ENCODE measurements around the gene ACTG2.
"Not testable (repeated sequence)": the region's sequence is repeated elsewhere in the genome, so short reads cannot be mapped to it uniquely, and the experiment has no call there.

The ACTG2 gene

DNA sequence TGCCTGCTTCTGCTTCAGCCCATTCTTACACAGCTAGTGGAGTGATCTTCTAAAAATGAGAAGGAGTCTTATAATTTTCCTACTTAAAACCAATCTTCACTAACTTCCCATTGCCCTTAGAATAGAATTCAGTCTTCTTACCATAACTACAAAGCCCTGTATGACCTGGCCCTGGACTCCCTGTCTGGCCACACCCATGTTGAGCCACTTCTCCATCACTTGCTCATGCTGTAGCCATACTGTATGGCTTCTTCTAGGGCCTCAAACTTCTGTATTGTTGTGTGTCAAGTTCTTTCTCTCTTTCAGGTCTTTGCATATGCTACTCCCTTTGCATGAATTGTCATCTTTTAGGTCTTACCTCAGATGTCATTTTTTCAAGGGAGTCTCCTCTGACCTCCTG, 45.1 kb downstream of the ACTG2 start:
- no peak for DNase-seq

DNA sequence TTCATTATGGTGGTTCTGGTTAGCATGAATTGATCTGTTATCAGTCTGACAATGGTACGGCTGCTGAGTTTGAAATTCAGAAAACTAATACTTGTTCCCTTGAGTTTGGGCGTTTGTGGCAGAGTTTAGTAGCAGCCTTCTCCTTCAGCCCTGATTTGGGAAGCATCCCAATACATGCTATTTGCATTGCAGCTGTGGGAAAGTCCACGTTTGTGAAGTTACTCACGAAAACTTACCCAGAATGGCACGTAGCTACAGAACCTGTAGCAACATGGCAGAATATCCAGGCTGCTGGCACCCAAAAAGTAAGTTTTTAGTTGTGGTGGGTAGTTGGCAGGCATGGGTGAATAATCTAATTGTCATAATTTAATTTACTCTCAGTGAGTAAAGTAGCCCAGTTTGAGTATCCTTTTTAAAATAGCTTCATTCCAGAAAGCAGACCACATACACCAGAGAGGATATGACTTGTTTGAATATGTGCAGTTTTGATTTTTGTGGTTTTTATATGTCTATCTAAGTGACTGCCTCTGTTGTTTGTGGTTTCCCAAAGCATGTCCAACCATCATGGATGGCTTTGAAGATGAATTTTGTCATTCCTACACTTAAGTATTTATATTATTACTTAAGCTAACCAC, 46.0 kb downstream of the ACTG2 start:
- DNase-seq = no peak

DNA sequence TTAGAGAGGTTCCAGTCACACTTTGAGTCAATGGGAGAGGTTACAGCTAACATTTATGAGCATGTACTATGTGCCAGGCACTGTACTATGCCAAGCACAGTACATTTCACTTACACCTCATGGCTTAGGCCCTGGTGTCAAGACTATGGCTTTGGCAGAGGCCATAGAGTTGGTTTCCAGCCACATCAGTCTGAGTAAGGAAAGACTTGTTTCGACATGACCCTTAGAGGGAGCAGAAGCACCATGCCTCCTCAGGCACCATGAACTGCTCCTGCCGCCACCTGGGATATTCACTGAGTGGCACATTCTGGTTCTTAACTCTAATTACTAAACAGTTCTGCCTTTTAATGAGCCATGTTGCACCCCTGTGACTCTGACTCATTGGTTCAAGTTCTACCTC, 46.6 kb downstream of the ACTG2 start:
- no peak for DNase-seq

DNA sequence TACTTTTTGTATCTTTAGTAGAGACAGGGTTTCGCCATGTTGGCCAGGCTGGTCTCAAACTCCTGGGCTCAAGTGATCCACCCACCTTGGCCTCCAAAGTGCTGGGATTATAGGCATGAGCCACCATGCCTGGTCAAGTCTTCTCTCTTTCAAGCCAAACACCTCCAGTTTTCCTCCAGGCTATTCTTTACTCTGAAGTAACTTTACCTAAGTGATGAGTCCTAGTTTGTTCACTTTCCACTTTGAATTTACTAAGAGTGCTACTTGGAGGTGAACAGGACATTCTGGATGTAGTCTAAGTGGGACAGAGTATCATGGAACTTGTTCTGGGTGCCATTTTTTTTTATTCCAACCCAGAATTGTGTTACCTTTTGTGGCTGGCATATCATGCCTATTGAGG, 47.3 kb downstream of the ACTG2 start:
- DNase-seq = not testable (repeated sequence)

DNA sequence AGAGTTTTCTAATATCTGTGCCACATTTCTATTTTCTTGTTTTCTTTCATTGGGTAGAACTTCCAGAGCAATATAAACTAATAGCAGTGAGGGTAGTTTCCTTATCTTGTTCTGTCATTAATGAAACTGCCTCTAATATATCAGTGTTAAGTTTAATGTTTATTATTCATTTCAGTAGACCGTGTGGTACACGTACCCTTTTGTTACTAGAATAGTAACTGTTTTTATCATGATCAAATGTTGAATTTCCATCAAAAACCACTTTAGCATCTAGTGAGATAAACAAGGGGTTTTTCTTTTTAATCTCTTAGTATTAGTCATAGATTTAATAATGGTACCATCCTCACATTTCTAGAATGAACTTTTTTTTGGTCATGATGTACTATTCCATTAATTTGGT, 49.9 kb downstream of the ACTG2 start:
- DNase-seq = no peak

DNA sequence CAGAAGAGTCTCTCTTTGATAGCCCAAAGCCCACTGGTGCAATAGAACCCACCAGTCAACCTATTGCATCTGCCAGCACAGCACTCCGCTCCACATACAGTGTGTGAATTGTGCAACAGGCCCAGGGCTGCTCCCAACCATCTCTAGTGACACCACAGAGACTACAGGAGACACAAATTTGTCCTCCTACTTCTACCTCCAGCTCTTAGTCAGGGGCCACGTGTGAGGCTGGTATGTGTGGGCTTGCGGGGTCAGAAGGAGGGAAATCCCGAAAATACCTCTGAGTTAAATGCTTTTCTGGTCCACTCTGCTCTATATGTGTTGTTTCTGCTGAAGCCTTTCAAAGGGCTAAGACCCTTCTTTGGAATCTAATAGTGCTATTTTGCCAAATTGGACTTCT, 51.9 kb downstream of the ACTG2 start:
- DNase-seq = no peak

DNA sequence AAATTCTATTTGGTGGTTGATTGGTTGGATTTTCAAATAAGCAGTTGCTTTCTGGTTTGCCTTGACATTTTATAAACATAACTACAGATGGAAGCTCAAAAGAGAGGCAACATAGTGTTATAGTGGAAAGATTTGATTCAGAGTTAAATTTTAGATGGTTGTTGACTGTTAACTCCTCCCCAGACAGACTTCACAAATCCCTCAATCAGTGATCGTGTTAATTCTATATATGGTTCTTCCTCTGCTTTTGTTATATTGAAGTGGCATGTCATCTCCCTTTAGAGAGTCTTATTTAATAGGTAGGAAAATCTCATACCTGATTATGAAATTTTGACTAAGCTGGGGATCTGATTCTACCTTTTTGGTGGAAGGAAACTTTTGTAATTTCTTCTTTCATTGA, 53.4 kb downstream of the ACTG2 start:
- no peak for DNase-seq

DNA sequence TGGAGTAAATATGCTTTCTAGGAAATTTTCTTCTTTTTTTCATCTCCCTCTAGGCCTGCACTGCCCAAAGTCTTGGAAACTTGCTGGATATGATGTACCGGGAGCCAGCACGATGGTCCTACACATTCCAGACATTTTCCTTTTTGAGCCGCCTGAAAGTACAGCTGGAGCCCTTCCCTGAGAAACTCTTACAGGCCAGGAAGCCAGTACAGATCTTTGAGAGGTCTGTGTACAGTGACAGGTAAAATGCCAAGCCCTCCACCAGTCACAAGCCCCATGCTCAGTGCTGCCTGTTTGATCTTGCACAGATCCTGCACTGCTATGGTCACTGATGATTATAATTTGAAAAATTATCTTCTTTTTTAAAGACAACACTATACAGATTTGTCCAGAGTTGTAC, 53.9 kb downstream of the ACTG2 start:
- DNase-seq = no peak

DNA sequence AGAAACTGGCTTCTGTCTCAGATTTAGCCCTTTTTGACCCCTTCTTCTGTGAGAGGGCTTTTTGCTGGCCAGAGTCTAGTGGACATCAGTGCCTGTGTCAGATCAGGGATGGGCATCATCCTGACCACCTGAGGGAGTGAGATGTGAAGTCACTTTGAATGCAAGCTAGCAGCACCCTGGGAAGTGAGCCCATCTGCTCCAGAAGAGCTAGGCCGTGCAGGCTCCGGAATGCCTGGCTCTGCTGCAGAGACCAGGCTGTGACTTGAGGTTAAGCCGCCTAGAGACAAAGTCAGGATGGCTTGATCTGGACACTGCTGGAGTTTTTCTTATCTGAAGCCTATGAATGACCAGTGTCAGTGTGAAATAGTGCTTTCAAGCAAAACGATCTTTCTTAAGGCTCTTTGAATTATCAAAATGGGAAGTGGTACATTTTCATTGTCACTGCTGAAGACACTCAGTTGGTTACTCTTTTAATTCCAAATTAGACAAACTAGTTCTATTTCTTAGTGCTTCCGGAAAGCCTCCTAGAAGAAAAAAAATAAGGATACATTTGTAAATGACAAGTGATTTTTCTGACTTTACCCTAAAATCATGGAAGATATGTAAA, 54.7 kb downstream of the ACTG2 start:
- DNase-seq = no peak

DNA sequence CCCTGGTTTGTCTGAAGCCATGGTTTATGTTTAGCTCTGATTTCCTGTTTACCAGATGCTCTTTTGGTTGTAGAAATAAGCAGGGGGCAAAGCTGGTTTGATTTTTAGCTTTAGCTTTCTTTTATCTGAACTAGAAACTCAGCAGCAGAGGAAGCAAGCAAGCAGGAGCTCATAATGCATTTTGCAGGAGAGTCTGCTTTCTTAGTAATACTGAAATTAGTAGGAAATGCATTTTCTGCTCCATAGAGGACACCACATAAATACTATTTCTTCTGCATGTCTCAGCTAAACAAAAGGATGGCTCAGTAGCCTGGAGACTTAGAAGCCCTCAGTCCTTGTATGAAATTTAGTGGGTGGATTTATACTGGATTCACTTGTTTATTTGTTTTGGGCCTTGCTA, 57.0 kb downstream of the ACTG2 start:
- DNase-seq = no peak

DNA sequence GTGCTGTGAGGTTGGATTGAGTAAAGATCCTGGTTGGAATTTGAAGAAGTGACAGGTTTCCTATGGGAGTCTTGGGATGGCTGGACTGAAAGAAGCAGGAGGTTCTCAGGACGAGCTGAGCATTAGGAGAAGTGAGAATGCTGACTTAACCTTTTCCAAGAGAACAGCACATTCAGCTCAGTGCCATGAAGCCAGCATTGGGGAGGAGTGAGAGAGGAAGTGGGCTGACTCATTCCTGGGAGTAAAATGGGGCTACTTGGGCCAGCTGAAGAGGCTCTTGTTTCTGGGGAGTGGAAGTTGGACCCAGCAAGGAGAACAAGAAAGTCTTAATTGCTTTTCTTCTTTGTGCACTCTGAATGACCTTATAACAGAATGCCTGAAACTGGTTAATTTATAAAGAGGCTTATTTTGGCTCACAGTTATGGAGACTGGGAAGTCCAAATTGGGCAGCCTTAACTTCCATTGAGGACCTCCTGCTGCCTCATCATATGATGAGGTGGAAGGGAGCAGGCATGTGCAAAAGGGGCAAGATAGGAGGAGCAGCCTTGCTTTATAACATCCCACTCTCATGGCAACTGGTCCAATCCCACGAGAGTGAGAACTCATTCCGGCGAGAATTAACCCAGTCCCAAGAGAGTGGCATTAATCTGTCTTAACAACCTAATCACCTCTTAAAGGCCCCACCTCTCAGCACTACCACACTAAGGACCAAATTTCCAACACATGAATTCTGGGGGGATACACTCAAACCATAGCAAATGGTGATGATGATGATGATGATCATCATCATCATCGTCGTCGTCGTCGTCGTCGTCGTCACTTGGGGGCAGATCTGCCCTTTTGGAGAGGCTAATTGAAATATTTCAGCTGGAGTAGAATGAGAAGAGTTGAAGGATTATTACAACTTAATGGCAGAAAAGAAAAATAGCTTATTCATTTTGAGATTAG, 60.0 kb downstream of the ACTG2 start:
- no peak for DNase-seq

DNA sequence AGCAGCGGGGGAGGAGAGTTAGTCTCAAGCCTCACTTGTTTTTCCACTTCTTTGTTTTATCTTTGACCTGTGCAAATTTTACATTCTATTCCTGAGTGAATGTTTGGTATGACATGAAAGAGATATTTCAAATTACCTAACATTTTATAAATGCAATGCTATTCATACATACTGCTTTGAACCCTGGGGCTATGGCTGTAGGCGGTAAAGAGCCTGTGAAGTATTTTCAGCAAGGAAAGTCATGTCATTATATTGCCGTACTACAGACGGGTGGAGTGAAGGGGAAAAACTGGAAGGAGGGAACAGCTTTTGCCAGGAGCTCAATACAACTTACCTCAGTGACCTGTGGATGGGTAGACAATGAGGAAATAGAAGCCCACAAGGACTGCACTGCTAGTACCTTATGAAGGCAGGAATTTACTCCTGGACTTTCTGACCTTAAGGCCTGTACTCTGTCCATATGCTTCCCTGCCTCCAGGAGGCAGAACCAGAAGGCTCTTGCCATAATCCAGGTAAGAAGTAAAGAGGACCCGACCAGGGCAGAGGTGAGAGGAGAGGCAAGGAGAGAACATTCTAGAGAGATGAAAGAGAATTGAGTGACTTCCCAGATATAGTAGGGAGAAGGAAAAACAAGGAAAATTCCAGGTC, 63.5 kb downstream of the ACTG2 start:
- no peak for DNase-seq

DNA sequence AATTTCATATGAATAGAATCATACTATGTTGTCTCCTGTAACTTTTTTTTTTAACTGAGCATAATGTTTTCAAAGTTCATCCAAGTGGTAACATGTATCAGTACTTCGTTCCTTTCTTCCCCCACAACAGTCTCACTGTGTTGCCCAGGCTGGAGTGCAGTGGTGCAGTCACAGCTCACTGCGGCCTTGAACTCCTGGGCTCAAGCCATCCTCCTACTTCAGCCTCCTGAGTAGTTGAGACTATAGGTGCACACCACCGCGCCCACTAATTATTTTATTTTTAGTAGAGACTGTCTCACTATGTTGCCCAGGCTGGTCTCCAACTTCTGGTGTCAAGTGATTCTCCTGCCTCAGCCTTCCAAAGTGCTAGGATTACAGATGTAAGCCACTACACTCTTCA, 68.5 kb downstream of the ACTG2 start:
- no peak for DNase-seq

DNA sequence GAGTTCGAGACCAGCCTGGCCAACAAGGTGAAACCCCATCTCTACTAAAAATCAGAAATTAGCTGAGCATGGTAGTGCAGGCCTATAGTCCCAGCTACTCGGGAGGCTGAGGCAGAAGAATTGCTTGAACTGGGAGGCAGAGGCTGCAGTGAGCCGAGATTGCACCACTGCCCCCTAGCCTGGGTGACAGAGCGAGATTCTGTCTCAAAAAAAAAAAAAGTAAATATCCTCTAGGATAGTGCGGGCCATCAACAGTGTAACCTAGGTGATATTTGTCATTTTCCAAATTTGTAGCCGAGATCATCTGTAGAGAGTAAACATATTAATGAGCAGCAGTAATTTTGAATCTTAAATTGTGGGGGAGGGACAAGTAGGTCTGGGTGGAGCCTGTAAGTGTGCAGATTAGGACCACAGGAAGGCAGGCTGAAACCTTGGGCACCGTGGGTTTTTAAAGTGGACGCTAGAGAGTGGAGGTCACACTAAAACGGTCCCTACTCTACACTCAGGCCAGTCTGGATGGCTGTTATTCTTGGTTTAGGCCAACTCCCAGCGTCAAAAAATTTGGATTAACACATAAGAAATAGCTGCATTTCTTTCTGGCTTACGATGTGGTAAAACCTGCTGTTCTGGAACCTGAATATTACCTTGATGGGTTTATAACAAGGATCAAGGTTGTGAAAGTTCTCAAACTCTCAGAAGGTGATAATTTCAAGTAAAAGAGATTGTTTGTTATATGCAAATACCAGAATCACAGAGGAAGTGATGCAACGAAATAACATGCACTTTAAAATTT, 69.2 kb downstream of the ACTG2 start:
- DNase-seq = no peak

DNA sequence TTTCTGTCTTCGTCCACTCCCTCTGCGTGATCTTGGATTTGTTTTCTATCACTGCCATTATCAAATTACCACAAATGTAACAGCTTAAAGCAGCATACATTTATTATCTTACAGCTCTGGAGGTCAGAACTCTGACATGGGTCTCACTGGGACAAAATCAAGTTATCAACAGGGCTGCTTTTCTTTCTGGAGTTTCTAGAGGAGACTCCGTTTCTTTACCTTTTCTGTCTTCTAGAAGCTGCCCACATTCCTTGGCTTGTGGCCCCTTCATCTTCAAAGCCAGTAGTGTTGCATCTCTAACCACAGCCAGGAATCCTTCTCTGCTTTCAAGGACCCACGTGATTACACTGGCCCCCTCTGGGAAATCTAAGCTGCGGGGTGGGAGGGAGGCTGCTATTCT, 70.0 kb downstream of the ACTG2 start:
- DNase-seq = no peak

DNA sequence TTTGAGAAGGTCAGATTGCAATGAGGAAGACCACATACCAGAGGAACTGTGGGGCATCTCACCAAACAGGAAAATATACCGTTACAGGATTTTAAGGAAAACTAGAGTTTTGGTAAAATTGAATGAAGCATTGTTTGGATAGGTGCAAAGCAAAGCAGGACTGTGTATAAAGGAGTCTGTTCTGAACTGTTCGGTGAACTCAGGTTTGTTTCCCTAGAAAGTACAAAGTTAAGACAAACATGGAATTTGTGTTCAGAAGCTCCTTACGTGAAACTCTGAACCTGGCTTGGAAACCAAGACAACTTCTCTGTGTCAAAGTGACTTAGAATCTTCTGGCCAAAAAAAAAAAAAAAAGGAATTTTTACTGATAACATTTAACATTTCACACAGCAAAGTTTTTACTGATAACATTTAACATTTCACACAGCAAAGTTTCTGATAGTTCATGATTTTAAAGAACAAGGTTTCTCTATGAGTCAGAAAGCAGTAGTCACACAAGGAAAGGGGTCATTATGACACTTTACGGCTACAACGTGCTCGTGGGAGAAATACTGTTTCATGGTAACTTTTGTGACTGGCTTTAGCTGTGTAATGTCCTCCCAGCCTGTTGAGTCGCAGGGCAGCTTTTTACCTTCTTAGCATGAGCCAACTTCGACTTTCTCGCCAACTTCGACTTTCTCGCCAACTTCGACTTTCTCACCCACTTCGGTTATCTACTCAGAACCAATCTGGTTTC, 70.7 kb downstream of the ACTG2 start:
- no peak for DNase-seq

DNA sequence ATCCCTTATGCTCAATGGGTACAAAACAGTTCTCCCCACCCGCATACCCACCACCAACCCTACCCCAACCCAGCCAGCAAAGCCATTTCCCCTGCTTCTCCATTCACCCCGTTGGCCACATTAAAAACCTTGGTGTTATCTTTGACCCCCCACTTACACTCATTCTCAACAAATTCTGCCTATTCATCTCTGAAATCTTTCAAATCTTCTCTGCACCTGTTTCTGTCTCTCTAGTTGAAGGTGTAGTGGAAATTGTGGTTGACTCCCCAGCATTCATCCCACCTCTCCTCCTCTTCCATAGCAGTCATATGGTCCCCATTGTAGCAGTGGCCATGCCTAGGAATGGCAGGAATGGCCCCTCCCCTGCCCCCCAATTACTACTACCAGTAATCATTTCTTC, 71.4 kb downstream of the ACTG2 start:
- no peak for DNase-seq

DNA sequence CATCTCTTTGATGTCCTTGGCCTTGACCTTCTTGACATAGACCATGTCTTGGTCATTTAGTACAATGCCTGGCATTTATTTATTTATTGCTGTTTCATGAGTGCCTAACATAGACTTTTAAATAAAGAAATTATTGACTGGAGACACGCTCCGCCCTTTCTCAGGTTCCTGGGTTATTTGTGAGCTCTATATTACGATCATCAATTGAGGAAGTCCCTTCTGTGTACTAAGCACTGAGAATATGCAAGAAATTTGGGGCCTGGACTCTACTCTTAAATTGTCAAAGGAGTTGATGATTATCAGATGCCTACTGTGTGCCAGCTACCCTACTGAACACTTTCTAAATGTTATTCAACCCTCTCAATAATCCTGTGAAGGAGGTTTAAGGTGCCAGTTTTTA, 72.2 kb downstream of the ACTG2 start:
- DNase-seq = no peak

DNA sequence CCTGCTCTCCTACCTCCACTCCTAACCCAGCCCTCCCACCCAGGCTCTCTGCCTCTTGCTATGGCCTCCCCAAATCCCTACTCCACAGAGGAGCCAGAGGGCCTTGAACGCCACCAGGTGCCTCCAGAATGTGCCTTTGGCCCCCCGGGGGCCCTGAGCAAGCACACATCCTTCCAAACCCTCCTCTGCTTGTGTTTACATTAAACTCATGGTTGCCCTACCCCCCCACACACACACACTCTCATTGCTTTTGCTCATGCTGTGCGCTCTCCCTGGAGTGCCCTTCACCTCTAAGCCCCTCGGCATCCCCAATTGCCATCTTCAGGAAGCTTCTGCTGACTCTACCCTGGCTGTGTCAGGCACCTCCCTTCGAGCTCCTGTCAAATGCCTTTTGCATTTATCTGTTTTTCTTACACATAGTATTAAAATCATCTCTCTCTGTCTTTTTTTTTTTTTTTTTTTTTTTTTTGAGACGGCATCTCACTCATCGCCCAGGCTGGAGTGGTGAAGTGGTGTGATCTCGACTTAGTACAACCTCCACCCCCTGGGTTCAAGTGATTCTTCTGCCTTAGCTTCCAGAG, 75.6 kb downstream of the ACTG2 start:
- DNase-seq = no peak

DNA sequence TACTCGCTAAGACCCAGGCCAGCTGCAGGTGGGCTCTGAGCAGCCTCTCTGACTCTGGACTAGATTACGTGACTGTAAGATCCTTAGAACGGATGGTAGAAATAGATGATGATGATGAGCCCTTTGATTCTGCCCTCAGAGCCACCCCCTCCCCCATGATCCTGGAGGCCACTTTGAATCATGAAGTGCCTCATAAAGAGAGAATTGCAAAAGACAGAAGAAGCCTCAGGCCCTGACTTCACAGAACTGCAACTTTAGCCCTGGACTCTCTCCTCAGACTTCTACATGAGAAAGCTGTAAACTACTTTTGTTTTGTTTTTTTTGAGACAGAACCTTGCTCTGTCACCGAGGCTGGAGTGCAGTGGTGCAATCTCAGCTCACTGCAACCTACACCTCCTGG, 76.5 kb downstream of the ACTG2 start:
- no peak for DNase-seq

Data from effector CD8-positive, alpha-beta T cell (primary cell).